Endometrium (tissue), 2 donors: ENCODE data around the gene TENT5A.

Source experiments
- FAIRE-seq: peaks from 2 replicates; lab custom pipeline; 2012; peaks lifted over from hg19 to GRCh38; lab: Jason Lieb, UNC
- donor health status: control.
- donor health status: control.

The TENT5A gene

GRCh38 chr6:81713205-81713604, 39.3 kb downstream of the TENT5A start:
- no peak for FAIRE-seq

- no peak for FAIRE-seq
These were observed 44.3 kb downstream of the TENT5A start for GRCh38 chr6:81708113-81708699.

GRCh38 chr6:81704700-81705099, 47.8 kb downstream of the TENT5A start:
- FAIRE-seq, result no peak

- FAIRE-seq, result no peak
These were observed 52.1 kb downstream of the TENT5A start for GRCh38 chr6:81700414-81700813.

GRCh38 chr6:81697559-81697958, 54.9 kb downstream of the TENT5A start:
- no peak for FAIRE-seq

GRCh38 chr6:81696524-81696923, 56.0 kb downstream of the TENT5A start:
- FAIRE-seq, result no peak
